ENCODE data around the gene KIAA0513.

Gene KIAA0513, protein sequence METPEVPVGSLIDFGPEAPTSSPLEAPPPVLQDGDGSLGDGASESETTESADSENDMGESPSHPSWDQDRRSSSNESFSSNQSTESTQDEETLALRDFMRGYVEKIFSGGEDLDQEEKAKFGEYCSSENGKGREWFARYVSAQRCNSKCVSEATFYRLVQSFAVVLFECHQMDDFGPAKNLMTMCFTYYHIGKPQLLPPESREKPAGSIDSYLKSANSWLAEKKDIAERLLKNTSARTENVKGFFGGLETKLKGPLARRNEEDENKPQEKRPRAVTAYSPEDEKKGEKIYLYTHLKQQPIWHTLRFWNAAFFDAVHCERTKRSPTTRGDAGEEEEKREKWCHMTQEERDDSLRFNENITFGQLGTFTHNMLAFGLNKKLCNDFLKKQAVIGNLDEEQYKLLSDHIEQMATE

DNA sequence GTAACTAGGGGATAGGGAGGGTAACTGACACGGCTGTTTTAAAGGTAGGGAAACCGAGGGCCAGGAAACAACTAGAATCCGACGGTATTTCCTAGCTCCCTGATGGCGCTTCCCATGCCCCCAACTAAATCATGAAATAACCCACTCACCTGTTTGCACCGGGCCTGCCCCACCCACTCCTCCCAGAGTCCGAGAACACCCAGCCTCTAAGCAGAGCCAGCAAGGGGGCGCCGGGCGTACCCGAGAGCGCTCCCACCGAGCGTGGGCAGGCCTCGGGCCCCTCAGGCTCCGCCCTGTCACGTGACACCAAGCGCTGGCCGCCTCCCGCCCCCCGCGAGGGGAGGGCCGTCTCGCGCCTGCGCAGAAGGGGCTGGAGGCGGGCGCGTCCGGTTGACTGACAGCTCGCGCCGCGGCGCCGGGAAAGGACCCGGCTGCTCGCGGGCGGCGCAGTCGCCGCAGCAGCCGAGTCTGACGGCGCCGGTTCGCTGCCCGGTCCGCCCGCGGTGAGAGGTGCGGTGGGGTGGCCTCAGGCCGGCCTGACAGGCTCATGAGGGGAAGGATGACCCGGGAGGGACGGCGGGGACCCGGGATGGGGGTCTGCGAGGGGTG, at the start of gene KIAA0513:
KIAA0513 (plus strand) TSS at position 447 of the 609 bp plus-strand sequence. CDS start 39,277 bp downstream, outside the sequence.
- no peak for DNase-seq (ENCODE audit: low read depth)

- no peak for DNase-seq (ENCODE audit: low read depth)
Observed at GRCh38 chr16:84979516-84979915, 48.1 kb upstream of the KIAA0513 start.

GRCh38 chr16:84982434-84982833, 45.2 kb upstream of the KIAA0513 start:
- no peak for DNase-seq (ENCODE audit: low read depth)

GRCh38 chr16:84985079-84986065, 42.2 kb upstream of the KIAA0513 start:
- DNase-seq (ENCODE audit: low read depth): peak; percentile 51

- no peak for DNase-seq (ENCODE audit: low read depth)
Observed at GRCh38 chr16:84986102-84986501, 41.5 kb upstream of the KIAA0513 start.

DNA sequence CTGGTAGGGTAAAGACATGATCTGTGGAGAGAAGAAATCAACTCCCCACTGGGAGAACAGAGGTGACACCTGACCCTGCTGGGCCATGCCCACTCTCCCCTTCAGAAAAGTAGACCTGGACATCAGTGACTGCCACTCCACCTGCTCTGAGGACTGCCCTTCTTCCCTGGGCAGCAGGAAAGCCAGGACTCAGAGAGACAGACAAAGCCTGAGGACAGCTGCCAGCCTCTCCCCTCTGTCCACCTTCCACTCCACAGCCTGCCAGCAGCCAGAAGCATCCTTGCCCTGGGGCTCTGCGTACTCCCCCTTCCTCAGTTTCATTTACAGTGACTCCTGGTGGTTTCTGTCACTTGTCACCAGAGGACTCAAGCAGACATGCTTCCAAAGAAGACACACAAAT, 40.7 kb upstream of the KIAA0513 start:
- DNase-seq (ENCODE audit: low read depth): no peak

- DNase-seq (ENCODE audit: low read depth): no peak
Observed at GRCh38 chr16:84988328-84989080, 39.1 kb upstream of the KIAA0513 start.

DNA sequence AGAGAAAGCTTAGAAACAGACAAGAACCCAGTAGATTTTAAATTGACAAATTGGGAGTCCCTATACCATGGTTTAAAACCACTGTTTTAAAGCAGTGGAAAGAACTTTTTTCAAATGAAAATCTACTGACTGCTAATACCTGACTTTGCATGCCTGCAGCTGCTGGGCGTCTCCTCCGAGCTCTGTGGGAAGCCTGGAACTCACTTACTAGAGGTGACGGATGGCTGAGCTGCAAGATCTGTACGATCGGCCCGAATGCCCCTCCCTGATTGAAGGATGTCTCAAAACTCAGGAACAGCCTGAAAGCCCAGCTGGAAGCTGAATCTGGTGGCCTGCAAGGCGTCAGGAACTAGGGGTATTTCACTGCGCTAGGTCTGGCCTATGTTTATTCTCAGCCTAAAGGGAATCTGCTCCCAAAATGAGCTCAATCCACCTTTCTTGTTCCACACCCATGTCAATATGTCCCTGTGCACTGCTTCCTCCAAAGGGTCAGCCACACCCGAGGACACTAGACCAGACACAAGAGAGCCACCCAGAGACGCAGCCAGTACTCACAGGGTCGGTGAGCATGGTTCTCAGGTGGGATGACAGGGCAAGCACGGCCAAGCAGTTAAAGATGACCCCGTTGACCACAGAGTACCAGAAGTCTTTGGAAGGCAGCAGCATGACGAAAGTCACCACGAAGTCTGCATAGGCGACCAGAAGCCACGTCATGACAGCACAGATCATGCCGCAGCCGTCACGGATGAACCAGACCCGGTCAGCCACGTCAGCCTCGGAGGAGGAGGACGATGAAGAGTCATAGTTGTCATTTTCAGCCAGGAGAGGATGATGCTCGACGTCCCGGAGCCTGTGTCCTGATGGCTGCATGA, 37.6 kb upstream of the KIAA0513 start:
- DNase-seq (ENCODE audit: low read depth): no peak

DNA sequence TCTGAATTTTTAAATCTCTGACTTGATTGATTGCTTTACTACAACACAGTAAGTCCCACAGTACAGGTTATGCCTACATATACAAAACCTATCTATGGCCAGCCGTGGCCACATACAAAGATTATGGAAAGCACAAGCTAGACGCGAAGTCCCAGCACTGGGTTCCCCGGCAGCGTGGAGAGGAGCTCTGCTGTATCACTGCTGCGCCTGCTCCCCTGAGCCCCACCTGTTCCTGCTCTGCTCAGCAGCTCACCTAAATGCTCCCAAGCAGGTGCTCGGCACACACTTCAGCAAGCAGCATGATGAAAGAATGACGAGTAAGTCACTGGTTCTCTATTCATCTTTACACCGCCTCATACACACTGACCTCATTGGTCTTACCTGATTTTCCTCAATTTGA, 36.8 kb upstream of the KIAA0513 start:
- no peak for DNase-seq (ENCODE audit: low read depth)

- DNase-seq (ENCODE audit: low read depth): no peak
Observed at GRCh38 chr16:84992717-84993075, 34.9 kb upstream of the KIAA0513 start.

DNA sequence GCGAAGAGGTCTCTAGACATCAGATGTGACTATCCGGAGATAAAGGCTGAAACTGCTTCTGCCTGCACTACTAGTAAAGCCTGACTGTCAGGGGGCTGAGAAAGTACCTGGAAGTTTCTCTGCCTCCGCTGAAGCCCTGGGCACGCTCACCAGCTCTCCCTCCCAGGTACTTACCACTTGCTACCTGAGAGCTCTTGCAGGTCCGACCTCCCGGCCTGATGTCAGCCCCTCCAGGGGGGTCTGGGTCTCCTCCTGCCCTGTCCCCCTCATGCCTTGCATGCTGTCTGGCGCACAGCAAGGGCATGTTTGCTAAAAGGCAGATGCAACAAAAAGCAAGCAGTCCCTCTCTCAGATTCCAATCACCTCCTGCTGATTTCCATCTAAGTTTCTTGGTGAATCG, 33.7 kb upstream of the KIAA0513 start:
- no peak for DNase-seq (ENCODE audit: low read depth)

DNA sequence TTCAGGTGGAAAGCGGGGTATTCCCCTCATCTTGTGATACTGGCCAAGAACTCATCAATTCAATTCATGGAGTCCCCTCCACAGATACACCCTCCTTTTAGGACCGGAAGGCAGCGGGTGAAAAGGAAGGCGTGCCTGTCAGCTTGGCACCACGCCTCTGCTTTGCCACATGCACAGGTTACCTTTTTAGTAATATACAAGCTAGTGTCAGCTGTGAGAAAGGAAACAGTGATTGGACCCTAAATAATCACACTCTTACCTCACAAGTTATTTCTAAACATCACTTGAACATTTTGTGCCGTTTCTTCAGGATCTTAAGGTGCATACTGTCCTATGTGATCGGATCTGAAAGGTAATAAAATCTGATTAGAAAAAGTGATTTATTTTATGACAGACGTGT, 31.9 kb upstream of the KIAA0513 start:
- DNase-seq (ENCODE audit: low read depth): no peak

GRCh38 chr16:84996365-84996764, 31.2 kb upstream of the KIAA0513 start:
- DNase-seq (ENCODE audit: low read depth): no peak

DNA sequence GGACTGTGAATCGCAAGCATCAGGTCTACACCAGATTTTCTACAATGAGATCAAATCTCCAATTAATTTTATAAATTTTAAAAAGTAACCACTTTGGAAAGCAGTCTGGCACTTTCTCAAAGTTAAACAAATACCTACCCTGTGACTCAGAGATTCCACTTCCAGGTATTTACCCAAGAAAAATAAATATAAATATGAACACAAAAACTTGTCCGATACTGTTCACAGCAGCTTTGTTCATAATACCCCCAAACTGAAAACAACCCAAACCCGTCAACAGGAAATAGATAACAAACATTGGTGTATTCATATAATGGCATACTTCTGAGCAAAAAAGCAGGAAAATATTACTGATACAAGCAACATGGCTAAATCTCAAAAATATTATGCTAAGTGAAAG, 28.4 kb upstream of the KIAA0513 start:
- no peak for DNase-seq (ENCODE audit: low read depth)

DNA sequence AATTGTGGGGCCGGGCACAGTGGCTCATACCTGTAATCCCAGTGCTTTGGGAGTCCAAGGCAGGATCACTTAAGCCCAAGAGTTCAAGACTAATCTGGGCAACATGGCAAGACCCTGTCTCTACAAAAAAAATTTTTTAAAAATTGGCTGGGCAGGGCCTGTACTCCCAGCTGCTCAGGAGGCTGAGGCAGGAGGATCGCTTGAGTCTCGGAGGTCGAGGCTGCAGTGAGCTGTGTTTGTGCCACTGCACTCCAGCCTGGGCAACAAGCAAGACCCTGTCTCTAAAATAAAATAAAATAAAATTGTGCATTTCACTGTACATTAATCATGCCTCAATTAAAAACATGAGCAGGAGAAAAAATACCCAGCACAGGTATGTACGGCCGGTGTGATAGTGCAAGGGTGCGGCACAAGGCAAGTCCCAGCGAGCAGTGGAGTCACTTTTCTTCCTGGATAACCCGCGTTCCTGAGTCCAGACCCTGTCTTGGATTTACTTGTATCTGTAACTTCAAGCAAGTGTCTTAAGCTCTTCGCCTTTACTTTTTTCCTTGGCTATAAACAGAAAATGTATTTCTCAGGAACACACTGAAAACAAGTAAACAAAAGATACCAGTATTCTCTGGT, 27.6 kb upstream of the KIAA0513 start:
- DNase-seq (ENCODE audit: low read depth): no peak

GRCh38 chr16:85002099-85002541, 25.5 kb upstream of the KIAA0513 start:
- no peak for DNase-seq (ENCODE audit: low read depth)

GRCh38 chr16:85002608-85003007, 25.0 kb upstream of the KIAA0513 start:
- DNase-seq (ENCODE audit: low read depth): no peak

- no peak for DNase-seq (ENCODE audit: low read depth)
Observed at GRCh38 chr16:85003076-85003475, 24.5 kb upstream of the KIAA0513 start.

DNA sequence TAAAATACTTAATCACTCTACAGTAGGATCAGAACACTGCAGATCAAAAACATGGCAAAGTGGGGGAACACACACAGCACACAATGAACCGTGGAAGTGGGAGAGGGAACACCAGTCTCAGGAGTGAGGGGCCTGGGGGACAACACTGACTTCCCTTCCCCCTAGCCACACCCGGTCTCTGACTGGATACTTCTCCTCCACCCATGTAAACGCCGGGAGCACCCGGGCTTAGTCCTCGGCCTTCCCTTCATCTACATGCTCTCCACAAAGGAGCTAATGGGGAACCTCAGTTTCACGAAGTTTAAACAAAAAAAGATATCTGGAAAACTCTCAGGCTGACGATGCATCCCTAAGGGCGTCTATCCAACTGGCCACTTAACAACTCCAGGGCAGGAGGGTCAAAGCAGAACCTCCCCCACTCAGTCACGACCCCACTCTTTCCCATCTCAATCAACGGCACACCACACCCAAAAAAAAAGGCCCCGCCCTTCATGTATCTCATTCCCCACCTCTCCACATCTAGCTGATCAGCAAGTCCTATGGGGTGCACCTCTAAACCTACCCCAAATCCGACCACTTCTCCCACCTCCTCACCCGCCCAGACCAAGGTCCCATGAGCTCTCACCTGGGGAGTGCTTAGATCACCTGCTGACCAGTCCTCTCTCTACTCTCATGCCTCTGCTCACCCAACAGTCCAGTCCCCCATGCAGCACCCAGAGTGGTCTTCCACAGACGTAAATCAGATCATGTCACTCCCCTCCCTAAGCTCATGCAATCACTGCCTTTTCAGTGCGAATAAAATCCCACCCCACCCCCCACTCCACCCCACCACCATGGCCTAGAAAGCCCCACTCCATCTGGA, 23.6 kb upstream of the KIAA0513 start:
- no peak for DNase-seq (ENCODE audit: low read depth)

Data from HS-5 (cell line).